Measurements from ENCODE around the gene TMEM54.

Gene TMEM54

GRCh38 chr1:32864375-32865019 is 36.7 kb downstream of the TMEM54 start:
- DNase-seq (ENCODE audit: low read depth, low spot score), result no peak

- DNase-seq (ENCODE audit: low read depth, low spot score), result no peak
Measured at GRCh38 chr1:32863881-32864245, 37.3 kb downstream of the TMEM54 start.

GRCh38 chr1:32863218-32863880 is 37.8 kb downstream of the TMEM54 start:
- no peak for DNase-seq (ENCODE audit: low read depth, low spot score)

GRCh38 chr1:32861904-32862695 is 39.1 kb downstream of the TMEM54 start:
- DNase-seq (ENCODE audit: low read depth, low spot score), result no peak

- no peak for DNase-seq (ENCODE audit: low read depth, low spot score)
Measured at GRCh38 chr1:32860566-32860965, 40.6 kb downstream of the TMEM54 start.

- DNase-seq (ENCODE audit: low read depth, low spot score), result no peak
Measured at GRCh38 chr1:32859915-32860314, 41.3 kb downstream of the TMEM54 start.

- no peak for DNase-seq (ENCODE audit: low read depth, low spot score)
Measured at GRCh38 chr1:32858791-32859190, 42.4 kb downstream of the TMEM54 start.

- no peak for DNase-seq (ENCODE audit: low read depth, low spot score)
Measured at GRCh38 chr1:32858136-32858535, 43.1 kb downstream of the TMEM54 start.

- no peak for DNase-seq (ENCODE audit: low read depth, low spot score)
Measured at GRCh38 chr1:32855861-32856617, 45.1 kb downstream of the TMEM54 start.

- DNase-seq (ENCODE audit: low read depth, low spot score), result no peak
Measured at GRCh38 chr1:32848354-32849063, 52.7 kb downstream of the TMEM54 start.
